ENCODE measurements around the gene CCDC149.

Gene CCDC149

DNA sequence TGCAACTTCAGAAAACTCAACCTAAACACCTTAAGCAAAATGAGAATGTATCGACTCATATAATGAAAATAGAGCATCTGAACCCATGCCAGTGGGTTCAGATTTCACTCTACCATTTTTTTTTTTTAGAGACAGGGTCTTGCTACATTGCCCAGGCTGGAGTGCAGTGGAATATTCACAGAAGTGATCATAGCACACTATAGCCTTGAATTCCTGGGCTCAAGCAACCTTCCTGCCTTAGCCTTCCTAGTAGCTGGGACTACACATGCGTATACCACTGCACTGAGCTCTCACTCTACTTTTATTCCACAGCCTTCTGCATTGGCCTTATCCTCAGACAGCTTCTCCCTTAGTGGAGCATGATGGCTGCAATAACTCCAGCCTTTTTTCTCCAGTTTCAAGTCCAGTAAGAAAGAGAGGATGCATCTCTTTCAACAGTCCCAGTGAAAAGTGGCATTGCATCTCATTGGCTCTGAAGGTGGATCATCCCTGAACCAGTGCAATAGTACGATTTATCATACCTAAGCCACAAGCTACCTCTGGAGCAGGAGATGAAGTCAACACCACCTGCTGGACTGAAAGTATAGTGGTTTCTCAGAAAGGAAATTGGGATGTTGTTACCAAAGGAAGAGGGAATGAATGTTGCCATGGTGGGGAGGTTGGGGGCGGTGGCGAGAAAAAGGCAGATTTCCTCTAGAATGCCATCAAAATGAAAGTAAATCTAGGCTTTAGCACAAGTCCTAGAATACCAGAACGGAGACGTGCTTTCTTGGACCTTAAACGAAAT lies 119.4 kb downstream of the CCDC149 start:
- no peak for ATAC-seq (ENCODE audit: low read depth)
- H3K4me1 Mint-ChIP-seq = no peaks in the 10 kb centered on the region
- no peak overlapping the region for H3K4me3 Mint-ChIP-seq
- H3K27me3 Mint-ChIP-seq = peaks cover 4% of the 10 kb centered on the region
- peaks cover 1% of the 10 kb centered on the region for H3K9me3 Mint-ChIP-seq
- H3K36me3 Mint-ChIP-seq = no peaks in the 10 kb centered on the region
- no peak overlapping the region for H3K27ac Mint-ChIP-seq
- DNase-seq (ENCODE audit: low spot score in 2 of 2) = no peak

DNA sequence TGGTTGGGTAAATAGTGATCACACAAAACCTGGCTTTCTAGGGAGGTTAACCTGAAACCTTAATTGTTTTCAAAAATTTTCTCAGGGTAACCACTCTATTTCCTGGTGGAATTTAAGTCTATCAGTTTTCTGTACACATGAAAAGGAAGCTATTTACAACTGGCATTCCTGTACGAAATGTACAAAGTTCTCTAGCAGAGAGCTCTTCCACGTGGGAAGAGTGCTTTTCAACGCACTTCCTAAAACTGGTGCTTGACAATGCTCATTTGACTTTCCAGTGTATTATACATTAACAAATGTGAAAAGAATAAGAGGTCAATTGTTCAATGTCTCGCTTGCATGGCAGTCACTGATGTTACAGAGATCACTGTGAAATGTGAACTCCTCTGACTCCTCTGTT lies 120.3 kb downstream of the CCDC149 start:
- Mint-ChIP-seq H3K4me1 (no peaks in the 10 kb centered on the region), H3K36me3 (no peaks in the 10 kb centered on the region), H3K27ac (no peak overlapping the region), H3K27me3 (peaks cover 2% of the 10 kb centered on the region), H3K9me3 (peaks cover 1% of the 10 kb centered on the region), H3K4me3 (no peak overlapping the region)
- ATAC-seq (ENCODE audit: low read depth) = no peak
- DNase-seq (ENCODE audit: low spot score in 2 of 2) = no peak

DNA sequence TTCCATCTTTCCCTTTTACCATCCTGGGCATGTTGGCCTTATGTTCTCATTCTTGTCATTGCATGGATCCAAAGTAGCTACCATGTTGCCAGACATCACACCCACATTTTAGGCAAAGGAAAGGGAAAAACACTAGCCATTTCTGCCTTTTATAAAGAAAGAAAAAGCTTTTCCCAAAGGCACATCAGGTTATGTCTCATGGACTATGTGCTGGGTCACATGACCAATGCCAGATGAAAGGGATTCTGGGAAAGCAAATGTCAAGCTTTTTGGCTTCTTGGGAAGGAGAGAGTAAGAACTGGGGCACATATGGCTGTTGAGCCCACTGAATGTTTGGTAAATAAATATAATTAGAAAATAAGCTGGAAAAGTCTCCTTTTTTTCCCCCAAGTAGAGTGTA lies 121.8 kb downstream of the CCDC149 start:
- Mint-ChIP-seq H3K27me3 (peaks cover 2% of the 10 kb centered on the region), H3K4me1 (no peaks in the 10 kb centered on the region), H3K9me3 (peaks cover 3% of the 10 kb centered on the region), H3K27ac (no peak overlapping the region), H3K4me3 (no peak overlapping the region), H3K36me3 (no peaks in the 10 kb centered on the region)
- DNase-seq (ENCODE audit: low spot score in 2 of 2) (no peak), ATAC-seq (ENCODE audit: low read depth) (no peak)

- ATAC-seq (ENCODE audit: low read depth) = no peak
- H3K27ac Mint-ChIP-seq = no peak overlapping the region
- peaks cover 3% of the 10 kb centered on the region for H3K9me3 Mint-ChIP-seq
- no peak overlapping the region for H3K4me3 Mint-ChIP-seq
- H3K36me3 Mint-ChIP-seq = no peaks in the 10 kb centered on the region
- DNase-seq (ENCODE audit: low spot score in 2 of 2) = no peak
- H3K4me1 Mint-ChIP-seq = no peaks in the 10 kb centered on the region
- peaks cover 3% of the 10 kb centered on the region for H3K27me3 Mint-ChIP-seq
Observed at GRCh38 chr4:24783506-24783905, 129.3 kb downstream of the CCDC149 start.

DNA sequence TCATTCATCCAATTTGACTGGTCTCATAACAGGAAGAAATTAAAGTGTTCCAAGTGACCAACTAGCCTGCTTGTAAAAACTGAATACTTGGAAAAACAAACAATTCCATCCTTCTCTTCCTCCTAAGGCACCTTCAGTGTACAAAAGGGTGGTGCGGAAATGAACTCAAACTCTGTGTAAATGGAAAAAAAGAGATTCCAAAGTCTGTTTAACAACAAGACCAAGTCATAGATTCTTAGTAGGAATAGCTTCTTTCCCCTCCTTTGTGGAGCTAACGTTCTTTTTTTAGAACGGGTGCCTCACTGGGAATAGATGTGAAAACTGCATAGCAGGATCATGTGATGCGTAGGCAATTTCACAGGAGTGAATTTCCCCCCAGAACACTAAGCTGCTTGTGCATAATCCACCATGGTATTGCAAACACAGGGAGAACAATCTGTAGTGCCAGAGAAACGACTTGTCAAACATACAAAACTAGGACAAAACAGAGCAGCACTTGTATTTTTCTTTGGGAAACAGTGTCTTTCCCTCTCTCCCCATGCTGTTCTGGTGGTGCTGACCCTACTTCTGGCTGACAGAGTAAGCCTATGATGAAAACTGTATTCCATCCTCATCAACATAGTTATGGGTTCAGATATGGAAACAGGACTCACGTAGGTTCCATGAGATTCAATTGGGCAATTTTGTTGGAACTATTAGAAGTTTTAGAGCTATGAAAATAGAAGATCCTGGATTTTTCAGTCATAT lies 130.7 kb downstream of the CCDC149 start:
- H3K9me3 Mint-ChIP-seq = peaks cover 2% of the 10 kb centered on the region
- no peaks in the 10 kb centered on the region for H3K4me1 Mint-ChIP-seq
- DNase-seq (ENCODE audit: low spot score in 2 of 2) = no peak

DNA sequence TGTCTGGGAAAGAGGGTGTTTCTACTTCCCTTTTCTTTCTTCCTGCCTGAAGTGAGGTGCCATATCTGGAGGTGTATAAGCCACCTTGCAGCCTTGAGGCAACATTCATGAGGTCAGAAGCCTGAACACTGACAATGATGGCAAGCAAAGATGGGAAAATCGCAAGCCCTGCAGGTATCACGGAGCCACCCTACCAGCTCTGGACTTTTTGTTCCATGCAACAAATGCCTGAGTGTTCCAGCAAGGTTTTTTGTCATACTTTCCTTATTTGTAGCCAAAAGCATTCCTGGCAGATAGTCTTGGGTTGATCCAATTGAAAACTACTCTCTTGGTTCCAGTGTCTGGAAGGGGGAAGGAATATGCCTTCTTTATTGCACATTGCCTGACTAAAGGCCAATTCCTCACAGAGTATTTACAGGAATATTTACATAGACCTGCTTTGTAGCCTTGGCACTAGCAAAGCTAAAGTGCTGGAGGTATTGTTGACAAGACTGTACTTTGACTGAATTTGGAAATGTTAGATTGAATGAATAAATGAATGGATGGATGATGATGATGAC lies 131.8 kb downstream of the CCDC149 start:
- Mint-ChIP-seq H3K4me3 (no peak overlapping the region), H3K9me3 (peaks cover 1% of the 10 kb centered on the region), H3K27ac (no peak overlapping the region), H3K27me3 (peaks cover 3% of the 10 kb centered on the region), H3K4me1 (no peaks in the 10 kb centered on the region), H3K36me3 (no peaks in the 10 kb centered on the region)
- ATAC-seq (ENCODE audit: low read depth) = no peak
- DNase-seq (ENCODE audit: low spot score in 2 of 2) = no peak

More for the DNA sequence above, 130.7 kb downstream of the CCDC149 start:
- Mint-ChIP-seq H3K36me3 (no peaks in the 10 kb centered on the region), H3K27ac (no peak overlapping the region), H3K27me3 (peaks cover 3% of the 10 kb centered on the region), H3K4me3 (no peak overlapping the region)
- ATAC-seq (ENCODE audit: low read depth) = no peak

GRCh38 chr4:24778464-24779225 lies 134.2 kb downstream of the CCDC149 start:
- DNase-seq (ENCODE audit: low spot score in 2 of 2) (no peak), ATAC-seq (ENCODE audit: low read depth) (no peak)
- H3K4me3 Mint-ChIP-seq = no peak overlapping the region
- H3K36me3 Mint-ChIP-seq = no peaks in the 10 kb centered on the region
- no peaks in the 10 kb centered on the region for H3K4me1 Mint-ChIP-seq
- peaks cover 1% of the 10 kb centered on the region for H3K9me3 Mint-ChIP-seq
- H3K27me3 Mint-ChIP-seq = peaks cover 2% of the 10 kb centered on the region
- no peak overlapping the region for H3K27ac Mint-ChIP-seq

GRCh38 chr4:24777536-24778463 lies 135.0 kb downstream of the CCDC149 start:
- Mint-ChIP-seq H3K36me3 (no peaks in the 10 kb centered on the region), H3K4me3 (no peak overlapping the region), H3K27ac (no peak overlapping the region), H3K9me3 (no peaks in the 10 kb centered on the region), H3K27me3 (peaks cover 1% of the 10 kb centered on the region), H3K4me1 (no peaks in the 10 kb centered on the region)
- no peak for DNase-seq (ENCODE audit: low spot score in 2 of 2)
- ATAC-seq (ENCODE audit: low read depth) = no peak

GRCh38 chr4:24775750-24776149 lies 137.1 kb downstream of the CCDC149 start:
- DNase-seq (ENCODE audit: low spot score in 2 of 2) (no peak), ATAC-seq (ENCODE audit: low read depth) (no peak)
- Mint-ChIP-seq H3K4me3 (no peak overlapping the region), H3K4me1 (no peaks in the 10 kb centered on the region), H3K36me3 (no peaks in the 10 kb centered on the region), H3K27me3 (peaks cover 1% of the 10 kb centered on the region), H3K27ac (no peak overlapping the region), H3K9me3 (peaks cover 2% of the 10 kb centered on the region)

- ATAC-seq (ENCODE audit: low read depth) (no peak), DNase-seq (ENCODE audit: low spot score in 2 of 2) (no peak)
- Mint-ChIP-seq H3K4me3 (no peak overlapping the region), H3K27ac (no peak overlapping the region), H3K36me3 (no peaks in the 10 kb centered on the region), H3K9me3 (peaks cover 2% of the 10 kb centered on the region), H3K27me3 (peaks cover under 1% of the 10 kb centered on the region), H3K4me1 (no peaks in the 10 kb centered on the region)
Observed at GRCh38 chr4:24775032-24775605, 137.7 kb downstream of the CCDC149 start.

GRCh38 chr4:24774452-24774851 lies 138.4 kb downstream of the CCDC149 start:
- no peak for DNase-seq (ENCODE audit: low spot score in 2 of 2)
- H3K36me3 Mint-ChIP-seq = no peaks in the 10 kb centered on the region
- no peak for ATAC-seq (ENCODE audit: low read depth)

DNA sequence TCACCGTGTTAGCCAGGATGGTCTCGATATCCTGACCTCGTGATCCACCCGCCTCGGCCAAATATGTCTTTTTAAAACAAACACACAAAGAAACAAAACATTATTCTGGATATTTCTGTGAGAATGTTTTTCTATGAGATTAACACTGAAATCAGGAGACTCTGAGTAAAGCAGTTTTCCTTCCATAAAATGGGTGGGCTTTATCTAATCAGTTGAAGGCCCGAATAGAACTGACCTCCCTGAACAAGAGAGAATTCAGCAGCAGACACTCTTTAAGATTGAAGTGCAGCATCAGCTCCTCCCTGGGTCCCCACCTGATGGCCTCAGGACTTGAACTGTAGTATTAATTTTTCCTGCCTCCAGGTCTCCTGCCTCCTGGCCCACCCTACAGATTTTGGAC lies 139.9 kb downstream of the CCDC149 start:
- peaks cover 4% of the 10 kb centered on the region for H3K9me3 Mint-ChIP-seq
- no peak for DNase-seq (ENCODE audit: low spot score in 2 of 2)
- no peak for ATAC-seq (ENCODE audit: low read depth)
- H3K27ac Mint-ChIP-seq = no peak overlapping the region
- no peaks in the 10 kb centered on the region for H3K4me1 Mint-ChIP-seq
- H3K27me3 Mint-ChIP-seq = no peaks in the 10 kb centered on the region
- H3K4me3 Mint-ChIP-seq = no peak overlapping the region
- H3K36me3 Mint-ChIP-seq = no peaks in the 10 kb centered on the region

More at GRCh38 chr4:24774452-24774851, 138.4 kb downstream of the CCDC149 start:
- H3K4me3 Mint-ChIP-seq = no peak overlapping the region
- H3K27ac Mint-ChIP-seq = no peak overlapping the region
- no peaks in the 10 kb centered on the region for H3K4me1 Mint-ChIP-seq
- H3K9me3 Mint-ChIP-seq = peaks cover 2% of the 10 kb centered on the region
- no peaks in the 10 kb centered on the region for H3K27me3 Mint-ChIP-seq

Measured in memory B cell (primary cell).